HL-60 (cell line): ENCODE results near the gene TBC1D12.
"Not testable (repeated sequence)": the region's sequence is repeated elsewhere in the genome, so short reads cannot be mapped to it uniquely, and the experiment has no call there.

Experiments used
- DNase-seq, 2 experiments: peaks; one replicate each; pipeline ENCODE4 v3.0.0-alpha.2; 2010 to 2020; ENCODE audit warnings: low read depth in 1 of 2, low spot score in 1 of 2
- H3K27ac ChIP-seq: fragments of 250-450 bp; sonication (Bioruptor Pico); replicated peaks from 2 replicates; pipeline ENCODE4 v1.5.1; 2020; ENCODE audit warnings: mild to moderate bottlenecking, moderate library complexity
- H3K27me3 ChIP-seq: fragments of 250-450 bp; sonication (Bioruptor Pico); 2 replicates; pipeline ENCODE4 v1.5.1; 2021; ENCODE audit warnings: mild to moderate bottlenecking, moderate library complexity; ENCODE audit not compliant: insufficient read depth, poor library complexity, severe bottlenecking
- H3K4me3 ChIP-seq: replicated peaks from 2 replicates; pipeline ENCODE4 v1.5.1; 2011; ENCODE audit warnings: mild to moderate bottlenecking, control low read depth, low read length; ENCODE audit not compliant: insufficient read depth
- GABPA ChIP-seq: IDR thresholded peaks from 2 replicates; pipeline ENCODE4 v1.6.1; 2012; ENCODE audit warnings: low read depth
- POLR2AphosphoS5 ChIP-seq: IDR thresholded peaks from 2 replicates; pipeline ENCODE4 v1.6.1; 2012; ENCODE audit warnings: low read depth
- SPI1 ChIP-seq: IDR thresholded peaks from 2 replicates; pipeline ENCODE4 v1.6.1; 2012; ENCODE audit warnings: low read depth, mild to moderate bottlenecking, borderline replicate concordance
- TF ChIP-seq, protein P1 (sequence below): IDR thresholded peaks from 2 replicates; pipeline ENCODE4 v1.6.1; 2012; ENCODE audit warnings: low read depth; ENCODE audit not compliant: insufficient replicate concordance
- TF ChIP-seq, protein P2 (sequence below): IDR thresholded peaks from one replicate; pipeline ENCODE4 v1.5.1; 2011; ENCODE audit warnings: low read length, control low read depth, inconsistent platforms; ENCODE audit not compliant: insufficient read depth

Gene TBC1D12

DNA sequence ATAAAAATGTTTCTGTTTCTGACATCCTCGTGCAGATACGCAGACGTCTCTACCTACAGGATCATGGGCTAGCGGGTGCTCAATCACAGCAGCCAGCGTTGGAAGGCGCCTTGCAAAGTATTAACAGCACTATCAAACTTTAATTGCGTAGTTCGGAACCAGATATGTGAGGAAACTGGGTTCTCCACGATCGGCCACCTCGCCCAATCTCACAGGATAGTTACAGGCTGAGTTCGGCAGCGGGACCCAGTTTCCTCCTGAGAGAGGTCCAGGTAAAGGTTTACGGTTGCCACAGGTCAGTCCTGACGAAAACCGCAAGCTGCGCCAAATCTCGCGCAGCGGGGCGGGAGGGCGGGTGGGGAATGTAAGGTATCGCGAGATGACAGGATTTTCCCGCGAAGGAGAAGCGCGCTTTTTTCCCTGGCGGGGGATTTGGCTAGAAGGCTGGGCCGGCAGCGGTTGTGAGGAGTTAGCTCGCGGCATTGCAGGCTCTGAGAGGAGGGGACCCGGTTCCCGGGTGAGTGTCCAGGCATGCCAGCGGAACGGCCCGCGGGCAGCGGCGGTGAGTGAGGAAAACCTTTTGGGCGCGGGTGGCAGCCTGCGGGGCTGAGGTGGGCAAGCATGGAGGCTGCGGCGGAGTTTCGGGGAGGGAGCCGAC lies 143.2 kb downstream of the TBC1D12 start, which contains the start of gene HELLS:
Gene HELLS, plus strand, starts transcription at position 398 of the 658 bp plus-strand sequence. Its CDS starts 134 bp downstream, at position 532.
- H3K27ac ChIP-seq, result peak within 1 kb of the TSS; percentile 91
- peak; percentile 68 to 80 for DNase-seq
- TF ChIP-seq POLR2AphosphoS5 (peak; percentile 48; the same call in 1 of the 2 replicates), GABPA (no peak)

DNA sequence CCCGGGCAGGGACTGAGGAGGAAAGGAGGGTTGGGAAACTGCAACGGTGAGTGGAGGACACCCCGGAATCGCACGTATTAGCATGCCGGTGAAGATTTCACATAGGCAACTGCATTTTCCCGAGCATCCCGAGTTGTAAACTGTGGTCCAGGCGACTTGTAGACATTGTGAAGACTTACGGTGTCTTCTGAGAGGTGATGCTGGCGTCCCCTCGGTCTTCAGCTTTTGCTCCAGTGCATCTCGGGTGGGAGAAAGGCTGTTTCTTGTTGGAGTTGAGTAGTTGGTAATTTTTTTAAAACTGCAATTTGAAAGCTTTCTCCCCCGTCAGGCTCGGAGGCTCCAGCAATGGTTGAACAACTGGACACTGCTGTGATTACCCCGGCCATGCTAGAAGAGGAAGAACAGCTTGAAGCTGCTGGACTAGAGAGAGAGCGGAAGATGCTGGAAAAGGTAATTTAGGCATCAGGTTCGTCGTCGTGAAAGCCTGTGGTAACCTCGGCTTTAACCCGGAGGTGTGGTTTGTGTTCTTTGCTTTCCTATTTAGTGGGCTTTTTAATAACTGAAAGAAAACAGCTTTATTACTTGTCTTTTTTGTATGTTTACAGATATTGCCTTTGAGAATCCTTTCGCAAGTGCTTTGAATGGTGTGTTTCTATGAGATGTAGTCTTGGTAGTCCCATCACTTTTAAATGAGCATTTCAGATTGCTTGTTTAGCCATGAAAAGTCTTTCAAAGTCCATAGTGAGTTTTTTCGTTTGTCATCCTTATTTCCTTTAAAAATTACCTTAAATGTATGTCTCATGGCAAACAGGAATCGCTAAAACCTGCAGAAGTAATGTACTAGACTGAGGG lies 143.9 kb downstream of the TBC1D12 start:
- H3K27ac ChIP-seq, result peak overlapping the region; percentile 91
- no peak for TF ChIP-seq GABPA
- TF ChIP-seq, protein P1, sequence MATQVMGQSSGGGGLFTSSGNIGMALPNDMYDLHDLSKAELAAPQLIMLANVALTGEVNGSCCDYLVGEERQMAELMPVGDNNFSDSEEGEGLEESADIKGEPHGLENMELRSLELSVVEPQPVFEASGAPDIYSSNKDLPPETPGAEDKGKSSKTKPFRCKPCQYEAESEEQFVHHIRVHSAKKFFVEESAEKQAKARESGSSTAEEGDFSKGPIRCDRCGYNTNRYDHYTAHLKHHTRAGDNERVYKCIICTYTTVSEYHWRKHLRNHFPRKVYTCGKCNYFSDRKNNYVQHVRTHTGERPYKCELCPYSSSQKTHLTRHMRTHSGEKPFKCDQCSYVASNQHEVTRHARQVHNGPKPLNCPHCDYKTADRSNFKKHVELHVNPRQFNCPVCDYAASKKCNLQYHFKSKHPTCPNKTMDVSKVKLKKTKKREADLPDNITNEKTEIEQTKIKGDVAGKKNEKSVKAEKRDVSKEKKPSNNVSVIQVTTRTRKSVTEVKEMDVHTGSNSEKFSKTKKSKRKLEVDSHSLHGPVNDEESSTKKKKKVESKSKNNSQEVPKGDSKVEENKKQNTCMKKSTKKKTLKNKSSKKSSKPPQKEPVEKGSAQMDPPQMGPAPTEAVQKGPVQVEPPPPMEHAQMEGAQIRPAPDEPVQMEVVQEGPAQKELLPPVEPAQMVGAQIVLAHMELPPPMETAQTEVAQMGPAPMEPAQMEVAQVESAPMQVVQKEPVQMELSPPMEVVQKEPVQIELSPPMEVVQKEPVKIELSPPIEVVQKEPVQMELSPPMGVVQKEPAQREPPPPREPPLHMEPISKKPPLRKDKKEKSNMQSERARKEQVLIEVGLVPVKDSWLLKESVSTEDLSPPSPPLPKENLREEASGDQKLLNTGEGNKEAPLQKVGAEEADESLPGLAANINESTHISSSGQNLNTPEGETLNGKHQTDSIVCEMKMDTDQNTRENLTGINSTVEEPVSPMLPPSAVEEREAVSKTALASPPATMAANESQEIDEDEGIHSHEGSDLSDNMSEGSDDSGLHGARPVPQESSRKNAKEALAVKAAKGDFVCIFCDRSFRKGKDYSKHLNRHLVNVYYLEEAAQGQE, result no peak
- TF ChIP-seq, protein P2, sequence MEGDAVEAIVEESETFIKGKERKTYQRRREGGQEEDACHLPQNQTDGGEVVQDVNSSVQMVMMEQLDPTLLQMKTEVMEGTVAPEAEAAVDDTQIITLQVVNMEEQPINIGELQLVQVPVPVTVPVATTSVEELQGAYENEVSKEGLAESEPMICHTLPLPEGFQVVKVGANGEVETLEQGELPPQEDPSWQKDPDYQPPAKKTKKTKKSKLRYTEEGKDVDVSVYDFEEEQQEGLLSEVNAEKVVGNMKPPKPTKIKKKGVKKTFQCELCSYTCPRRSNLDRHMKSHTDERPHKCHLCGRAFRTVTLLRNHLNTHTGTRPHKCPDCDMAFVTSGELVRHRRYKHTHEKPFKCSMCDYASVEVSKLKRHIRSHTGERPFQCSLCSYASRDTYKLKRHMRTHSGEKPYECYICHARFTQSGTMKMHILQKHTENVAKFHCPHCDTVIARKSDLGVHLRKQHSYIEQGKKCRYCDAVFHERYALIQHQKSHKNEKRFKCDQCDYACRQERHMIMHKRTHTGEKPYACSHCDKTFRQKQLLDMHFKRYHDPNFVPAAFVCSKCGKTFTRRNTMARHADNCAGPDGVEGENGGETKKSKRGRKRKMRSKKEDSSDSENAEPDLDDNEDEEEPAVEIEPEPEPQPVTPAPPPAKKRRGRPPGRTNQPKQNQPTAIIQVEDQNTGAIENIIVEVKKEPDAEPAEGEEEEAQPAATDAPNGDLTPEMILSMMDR, result no peak
- TF ChIP-seq SPI1, result no peak
- TF ChIP-seq POLR2AphosphoS5, result no peak
- DNase-seq, result peak; percentile 17 to 27

More for the DNA sequence above, 143.2 kb downstream of the TBC1D12 start, which contains the start of gene HELLS:
- Histone ChIP-seq H3K27me3 (no peaks in the 10 kb centered on the region), H3K4me3 (peak within 1 kb of the TSS; percentile 62)

DNA sequence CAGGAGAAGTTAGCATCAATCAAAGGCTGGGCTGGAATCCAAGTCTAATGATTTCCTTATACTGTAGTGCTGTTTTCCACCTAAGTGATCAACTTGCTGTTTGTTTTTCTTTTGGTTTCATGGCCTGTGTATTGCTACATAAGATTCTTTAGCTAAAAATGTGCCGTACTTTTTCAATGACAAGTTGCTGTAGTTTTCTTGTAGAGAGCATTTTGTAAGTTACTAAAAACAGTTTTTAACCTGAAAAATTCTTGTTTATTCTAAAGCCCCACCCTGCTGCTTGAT lies 144.5 kb downstream of the TBC1D12 start:
- Histone ChIP-seq H3K4me3 (peak overlapping the region; percentile 62), H3K27me3 (no peaks in the 10 kb centered on the region), H3K27ac (no peak overlapping the region)
- no peak for DNase-seq
- TF ChIP-seq, protein P2, result no peak

More for the DNA sequence above, 143.9 kb downstream of the TBC1D12 start:
- Histone ChIP-seq H3K27me3 (no peaks in the 10 kb centered on the region), H3K4me3 (peak overlapping the region; percentile 62)

DNA sequence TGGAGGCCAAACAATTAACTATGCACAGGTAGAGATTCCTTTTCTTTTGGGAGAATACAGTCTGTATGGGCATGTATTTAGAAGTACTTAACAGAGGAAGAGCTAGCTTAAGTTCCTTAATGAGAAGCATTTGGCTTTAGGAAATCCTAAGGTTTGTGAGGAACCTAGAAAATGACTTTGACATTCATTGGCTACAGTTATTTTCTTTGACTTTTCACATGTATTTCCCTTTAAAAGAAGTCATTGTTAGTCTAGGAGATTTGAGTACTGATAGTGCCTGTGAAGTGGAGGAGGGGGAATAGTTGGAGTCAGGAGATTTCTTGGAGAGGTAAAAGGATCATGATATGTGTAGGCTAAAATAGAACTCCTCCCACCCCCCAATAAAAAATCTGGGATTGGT lies 146.9 kb downstream of the TBC1D12 start:
- TF ChIP-seq GABPA (no peak), POLR2AphosphoS5 (no peak), SPI1 (no peak)
- TF ChIP-seq, protein P2, result no peak
- TF ChIP-seq, protein P1, result no peak
- no peak for DNase-seq
- H3K27me3 ChIP-seq, result no peaks in the 10 kb centered on the region
- H3K4me3 ChIP-seq, result no peak overlapping the region
- no peak overlapping the region for H3K27ac ChIP-seq

DNA sequence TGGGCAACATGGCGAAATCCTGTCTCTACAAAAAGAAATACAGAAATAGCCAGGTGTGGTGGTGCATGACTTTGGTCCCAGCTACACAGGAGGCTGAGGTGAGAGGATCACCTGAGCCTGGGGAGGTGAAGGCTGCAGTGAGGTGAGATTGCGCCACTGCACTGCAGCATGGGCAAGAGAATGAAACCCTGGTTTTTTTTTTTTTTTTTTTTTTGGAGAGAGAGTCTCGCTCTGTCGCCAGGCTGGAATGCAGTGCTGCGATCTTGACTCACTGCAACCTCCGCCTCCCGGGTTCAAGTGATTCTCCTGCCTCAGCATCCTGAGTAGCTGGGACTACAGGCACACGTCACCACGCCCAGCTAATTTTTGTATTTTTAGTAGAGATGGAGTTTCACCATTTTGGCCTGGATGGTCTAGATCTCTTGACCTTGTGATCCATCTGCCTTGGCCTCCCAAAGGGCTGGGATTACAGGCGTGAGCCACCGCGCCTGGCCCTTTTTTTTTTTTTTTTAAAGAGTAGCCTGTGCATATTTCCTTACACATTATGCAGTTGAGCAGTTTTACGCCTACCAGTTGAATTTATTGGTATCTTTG lies 165.5 kb downstream of the TBC1D12 start:
- DNase-seq, H3K4me3 ChIP-seq, H3K27ac ChIP-seq, H3K27me3 ChIP-seq: not testable (repeated sequence)
